NCI-H1092 treated with DMSO at 0.1 percent for 48 hours (cell line): ENCODE results near the gene NUDCD3.

Source experiments
- DNase-seq: peaks from one replicate; lab custom pipeline; 2025; lab: John Stamatoyannopoulos, UW

The NUDCD3 gene

GRCh38 chr7:44477938-44478337 lies 12.5 kb downstream of the NUDCD3 start:
- no peak for DNase-seq

DNA sequence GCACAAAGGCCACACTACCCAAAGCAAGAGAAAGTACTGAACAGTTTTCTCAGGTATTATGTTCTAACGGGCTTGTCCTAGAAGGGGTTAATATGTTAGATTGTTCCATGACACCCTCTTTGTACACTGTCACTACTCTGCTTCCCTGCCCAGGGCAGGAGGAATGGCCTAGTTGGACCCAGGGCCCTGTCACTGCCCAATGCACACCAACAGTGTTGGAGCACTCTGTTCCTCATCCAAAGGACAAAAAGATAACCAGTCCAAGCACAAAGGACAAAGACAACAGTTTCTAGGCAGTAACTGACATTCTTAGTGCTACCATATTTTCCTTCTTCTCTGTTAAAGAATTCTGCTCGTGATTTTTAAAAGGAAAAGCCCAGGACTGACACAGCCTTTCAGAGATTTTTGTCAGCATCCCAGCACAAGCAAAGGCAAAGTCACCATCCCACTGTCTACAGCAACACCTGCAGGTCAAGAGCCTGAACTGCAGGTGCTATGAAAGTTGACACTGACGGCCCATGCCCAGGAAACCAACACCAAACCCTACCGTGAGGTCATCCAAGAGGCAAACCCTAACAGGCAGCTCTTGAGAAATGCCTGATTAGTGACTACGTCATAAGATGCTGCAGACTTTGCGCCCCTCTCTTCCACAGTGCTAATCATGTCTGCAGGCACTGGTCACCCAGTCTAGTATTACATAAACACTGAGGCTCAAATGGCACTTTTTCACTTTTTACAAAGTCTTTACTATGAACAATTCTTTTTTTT lies 13.2 kb downstream of the NUDCD3 start:
- DNase-seq: peak; percentile 74

DNA sequence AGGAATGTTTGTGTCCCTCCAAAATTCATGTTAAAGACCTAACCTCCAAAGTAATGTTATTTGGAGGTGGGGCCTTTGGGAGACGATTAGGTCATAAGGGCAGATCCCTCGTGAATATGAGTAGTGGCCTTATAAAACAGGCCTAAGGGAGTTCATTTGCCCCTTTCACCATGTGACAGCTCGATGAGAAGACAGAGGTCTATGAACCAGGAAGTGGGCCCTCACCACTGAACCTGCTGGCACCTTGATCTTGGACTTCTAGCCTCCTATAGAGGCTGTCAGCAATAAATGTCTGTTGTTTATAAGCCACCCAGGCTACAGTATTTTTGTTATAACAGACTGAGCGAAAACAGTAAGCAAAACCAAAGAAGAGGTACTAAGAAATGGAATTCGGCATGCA lies 14.1 kb downstream of the NUDCD3 start:
- DNase-seq: no peak

- DNase-seq: no peak
These were observed 17.2 kb downstream of the NUDCD3 start for GRCh38 chr7:44473295-44473694.

- DNase-seq: no peak
These were observed 17.6 kb downstream of the NUDCD3 start for GRCh38 chr7:44472843-44473242.

DNA sequence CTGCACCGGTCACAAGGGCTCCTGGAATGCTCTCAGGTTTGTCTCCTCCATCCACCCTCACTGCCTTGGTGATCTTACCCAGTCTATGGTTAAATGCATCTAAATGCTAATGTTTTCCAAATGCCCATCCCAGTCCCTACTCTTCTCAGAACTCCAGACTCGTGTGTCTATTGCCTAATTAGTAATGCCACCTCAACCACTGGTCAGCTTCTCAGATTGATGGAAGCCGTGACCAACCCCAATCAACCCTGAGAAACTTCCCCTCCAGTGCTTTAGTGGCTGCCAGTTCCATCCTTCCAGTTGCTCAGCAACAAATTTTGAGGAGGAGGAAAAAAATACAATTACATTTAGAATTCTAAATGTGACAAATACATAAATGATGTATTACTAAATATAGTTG lies 18.6 kb downstream of the NUDCD3 start:
- DNase-seq: peak; percentile 26

GRCh38 chr7:44471436-44471835 lies 19.0 kb downstream of the NUDCD3 start:
- DNase-seq: peak; percentile 66

DNA sequence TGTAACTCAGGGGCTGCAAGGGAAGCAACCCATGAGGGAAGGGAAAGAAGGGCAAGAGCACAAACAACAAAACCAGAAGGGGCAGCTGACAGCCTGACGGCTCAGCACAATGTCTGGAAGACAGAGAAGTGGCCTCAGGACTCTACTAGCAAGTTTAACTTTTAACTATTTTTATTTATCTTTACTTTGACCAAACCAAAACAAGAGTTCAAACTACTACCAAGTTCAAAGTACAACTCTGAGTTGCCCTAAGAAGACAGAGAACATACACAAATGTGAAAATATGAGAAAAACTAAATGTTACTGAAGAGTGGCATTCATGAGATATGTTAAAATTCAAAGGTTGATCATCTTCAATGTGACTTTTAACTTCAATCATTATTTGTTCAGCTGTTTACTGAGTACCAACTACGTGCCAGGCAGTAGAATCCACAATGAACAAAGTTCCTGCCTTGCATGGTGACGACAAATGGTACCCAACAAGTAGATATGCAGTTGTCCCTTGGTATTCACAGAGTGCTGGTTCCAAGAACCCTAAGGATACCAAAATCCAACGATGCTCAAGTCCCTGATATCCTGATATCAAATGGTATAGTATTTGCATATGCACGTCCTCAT lies 19.7 kb downstream of the NUDCD3 start:
- DNase-seq: no peak

- no peak for DNase-seq
These were observed 20.4 kb downstream of the NUDCD3 start for GRCh38 chr7:44470135-44470479.

GRCh38 chr7:44469461-44470134 lies 20.9 kb downstream of the NUDCD3 start:
- no peak for DNase-seq

- DNase-seq: no peak
These were observed 23.3 kb downstream of the NUDCD3 start for GRCh38 chr7:44467217-44467548.

- no peak for DNase-seq
These were observed 23.9 kb downstream of the NUDCD3 start for GRCh38 chr7:44466300-44467216.

DNA sequence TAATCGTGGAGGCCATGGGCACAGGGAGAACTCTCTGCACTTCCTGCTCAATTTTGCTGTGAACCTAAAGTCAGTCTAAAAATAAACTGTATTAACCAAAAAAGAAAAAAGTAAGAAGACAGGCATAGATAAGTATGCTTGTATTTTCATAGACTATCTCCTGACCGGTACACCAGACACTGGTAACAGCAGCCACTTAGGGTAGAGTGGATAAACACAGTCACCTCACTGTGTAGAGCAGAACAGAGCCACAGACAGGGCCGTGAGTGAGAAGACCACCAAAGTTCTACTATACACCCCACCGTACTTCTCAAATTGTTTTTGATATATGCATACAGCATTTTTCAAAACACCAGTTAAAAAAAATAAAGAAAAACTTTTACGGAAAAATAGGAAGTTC lies 25.0 kb downstream of the NUDCD3 start:
- DNase-seq: no peak

- no peak for DNase-seq
These were observed 27.2 kb downstream of the NUDCD3 start for GRCh38 chr7:44463169-44463808.

- no peak for DNase-seq
These were observed 29.1 kb downstream of the NUDCD3 start for GRCh38 chr7:44461387-44461786.

- no peak for DNase-seq
These were observed 30.1 kb downstream of the NUDCD3 start for GRCh38 chr7:44460325-44460724.

- no peak for DNase-seq
These were observed 35.3 kb downstream of the NUDCD3 start for GRCh38 chr7:44455155-44455554.

- DNase-seq: no peak
These were observed 36.1 kb downstream of the NUDCD3 start for GRCh38 chr7:44454348-44454747.

DNA sequence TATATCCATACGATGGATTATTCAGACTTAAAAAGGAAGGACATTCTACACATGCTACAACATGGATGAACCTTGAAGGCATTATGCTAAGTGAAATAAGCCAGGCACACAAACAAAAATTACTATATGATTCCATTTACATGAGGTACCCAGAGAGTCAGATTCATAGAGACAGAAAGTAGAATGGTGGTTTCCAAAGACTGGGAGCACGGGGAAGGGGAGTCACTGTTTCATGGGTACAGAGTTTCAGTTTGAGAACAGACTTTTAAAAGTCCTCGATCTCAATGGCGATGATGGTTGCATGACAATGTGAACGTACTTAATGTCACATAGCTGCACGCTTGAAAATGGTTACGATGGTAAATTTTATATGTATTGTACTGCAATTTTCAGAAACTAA lies 39.3 kb downstream of the NUDCD3 start:
- no peak for DNase-seq

GRCh38 chr7:44449584-44449928 lies 40.9 kb downstream of the NUDCD3 start:
- no peak for DNase-seq

- DNase-seq: no peak
These were observed 41.4 kb downstream of the NUDCD3 start for GRCh38 chr7:44448922-44449583.
